Astrocyte (in vitro differentiated cells and primary cell): ENCODE measurements around the gene SMYD4.

ENCODE experiments used
- EZH2 ChIP-seq: IDR thresholded peaks from 2 replicates; pipeline ENCODE4 v1.6.1; 2012; ENCODE audit warnings: mild to moderate bottlenecking, low read length, inconsistent platforms; ENCODE audit not compliant: insufficient read depth
- TF ChIP-seq, protein P1 (sequence below): IDR thresholded peaks from 2 replicates; pipeline ENCODE4 v1.5.1; 2011; ENCODE audit warnings: low read depth, mild to moderate bottlenecking, inconsistent platforms, low read length, moderate library complexity; ENCODE audit not compliant: insufficient read depth

DNA sequence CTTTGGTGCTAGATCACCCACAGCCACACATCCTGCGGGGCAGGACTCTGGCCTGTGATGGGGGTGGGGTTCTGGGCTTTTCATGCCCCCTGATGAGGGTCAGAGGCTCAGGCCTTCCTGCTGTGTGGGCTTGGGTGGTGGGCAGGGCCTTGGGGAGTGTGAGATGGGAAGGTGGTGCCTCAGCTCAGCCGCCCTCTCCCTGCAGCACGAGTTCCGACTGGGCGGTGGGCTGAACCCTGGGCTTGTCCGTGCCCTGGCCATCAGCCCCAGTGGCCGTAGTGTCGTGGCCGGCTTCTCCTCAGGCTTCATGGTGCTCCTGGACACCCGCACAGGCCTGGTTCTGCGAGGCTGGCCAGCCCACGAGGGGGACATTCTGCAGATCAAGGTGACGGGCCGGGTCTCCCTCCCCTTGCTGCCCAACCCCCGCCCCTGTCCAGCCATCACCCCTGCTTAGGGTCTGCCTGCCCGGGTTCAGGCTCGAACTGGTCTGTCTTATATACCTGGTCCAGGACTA is 93.8 kb downstream of the SMYD4 start:
- TF ChIP-seq, protein P1, sequence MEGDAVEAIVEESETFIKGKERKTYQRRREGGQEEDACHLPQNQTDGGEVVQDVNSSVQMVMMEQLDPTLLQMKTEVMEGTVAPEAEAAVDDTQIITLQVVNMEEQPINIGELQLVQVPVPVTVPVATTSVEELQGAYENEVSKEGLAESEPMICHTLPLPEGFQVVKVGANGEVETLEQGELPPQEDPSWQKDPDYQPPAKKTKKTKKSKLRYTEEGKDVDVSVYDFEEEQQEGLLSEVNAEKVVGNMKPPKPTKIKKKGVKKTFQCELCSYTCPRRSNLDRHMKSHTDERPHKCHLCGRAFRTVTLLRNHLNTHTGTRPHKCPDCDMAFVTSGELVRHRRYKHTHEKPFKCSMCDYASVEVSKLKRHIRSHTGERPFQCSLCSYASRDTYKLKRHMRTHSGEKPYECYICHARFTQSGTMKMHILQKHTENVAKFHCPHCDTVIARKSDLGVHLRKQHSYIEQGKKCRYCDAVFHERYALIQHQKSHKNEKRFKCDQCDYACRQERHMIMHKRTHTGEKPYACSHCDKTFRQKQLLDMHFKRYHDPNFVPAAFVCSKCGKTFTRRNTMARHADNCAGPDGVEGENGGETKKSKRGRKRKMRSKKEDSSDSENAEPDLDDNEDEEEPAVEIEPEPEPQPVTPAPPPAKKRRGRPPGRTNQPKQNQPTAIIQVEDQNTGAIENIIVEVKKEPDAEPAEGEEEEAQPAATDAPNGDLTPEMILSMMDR: no peak
- TF ChIP-seq EZH2: no peak
